Dedifferentiated amniotic fluid mesenchymal stem cell (primary cell): ENCODE results near the gene EID3.
"Not testable (repeated sequence)": the region's sequence is repeated elsewhere in the genome, so short reads cannot be mapped to it uniquely, and the experiment has no call there.

ENCODE experiments used
- DNase-seq: peaks from one replicate; pipeline ENCODE4 v3.0.0-alpha.2; 2016; ENCODE audit errors: extremely low spot score

The EID3 gene

GRCh38 chr12:104303538-104304151 lies at the start of gene EID3:
Gene EID3, plus strand, starts transcription at chr12:104303739. Its CDS starts 196 bp downstream, at chr12:104303935.
- peak; percentile 71 for DNase-seq

DNA sequence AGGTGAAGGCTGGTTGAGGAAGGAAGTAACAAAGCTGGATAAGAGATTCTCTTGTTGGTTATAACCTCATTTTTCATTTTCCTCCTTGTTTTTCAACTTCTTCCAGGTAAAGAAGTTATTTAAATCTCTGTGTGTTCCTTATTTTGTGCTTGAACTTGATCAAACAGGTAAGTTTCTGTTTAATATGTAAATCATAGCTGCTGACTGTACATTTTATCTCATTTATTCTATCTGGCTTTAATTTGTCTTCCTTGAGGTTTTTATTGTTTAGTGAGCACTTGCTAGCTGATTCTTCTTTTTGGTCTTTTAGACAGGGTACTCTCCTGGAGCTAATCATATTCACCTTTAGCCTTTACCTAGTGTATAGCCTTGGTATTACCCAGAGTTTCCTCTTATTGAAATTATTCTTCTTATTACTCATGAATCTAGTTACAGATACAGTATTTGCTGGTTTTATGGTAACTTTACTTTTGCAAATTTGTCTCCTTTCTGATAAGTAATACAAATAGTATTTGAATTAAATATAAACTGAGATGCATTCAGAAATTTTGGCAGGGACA lies 45.5 kb upstream of the EID3 start:
- DNase-seq = no peak

DNA sequence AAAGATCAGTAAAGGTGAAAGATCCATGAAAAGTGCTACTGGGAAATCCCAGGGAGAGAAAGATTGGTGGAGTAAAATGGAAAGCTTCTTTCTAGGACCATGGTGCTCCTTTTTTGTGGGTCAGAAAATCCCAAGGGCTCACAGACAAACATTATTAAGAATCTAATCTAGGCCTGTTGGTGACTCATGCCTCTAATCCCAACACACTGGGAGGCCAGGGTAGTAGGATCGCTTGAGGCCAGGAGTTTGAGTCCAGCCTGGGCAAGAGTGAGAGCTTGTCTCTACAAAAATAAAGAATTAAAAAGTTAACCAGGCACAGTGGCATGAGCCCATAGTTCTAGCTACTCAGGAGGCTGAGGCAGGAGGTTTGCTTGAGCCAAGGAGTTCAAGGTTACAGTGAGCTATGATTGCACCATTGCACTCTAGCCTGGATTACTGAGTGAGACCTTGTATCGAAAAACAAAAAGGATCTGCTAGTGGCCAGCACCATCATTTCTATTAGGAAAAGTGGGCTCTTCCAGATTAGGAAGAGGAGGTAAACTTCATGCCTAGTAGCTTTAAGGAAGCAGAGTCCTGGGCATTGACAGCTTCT lies 45.0 kb upstream of the EID3 start:
- DNase-seq = no peak

DNA sequence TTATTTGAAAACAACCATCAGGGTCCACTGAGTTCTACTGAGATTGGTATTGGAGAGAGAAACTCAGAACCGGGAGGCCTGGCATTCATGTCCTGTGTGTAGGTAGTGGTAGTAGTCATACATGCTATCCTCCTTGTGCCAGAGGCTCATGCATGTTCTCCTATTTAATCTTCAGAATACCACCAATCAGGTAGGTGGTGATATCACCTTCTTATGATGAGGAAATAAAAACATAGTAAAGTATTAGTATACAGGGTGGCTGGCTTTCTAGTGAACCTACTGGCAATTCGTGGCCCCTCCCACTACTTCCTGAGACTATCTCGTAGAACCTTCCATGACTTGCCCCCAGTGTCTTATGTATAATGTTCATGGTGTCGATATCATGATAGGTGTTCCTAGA lies 40.5 kb upstream of the EID3 start:
- DNase-seq = no peak

DNA sequence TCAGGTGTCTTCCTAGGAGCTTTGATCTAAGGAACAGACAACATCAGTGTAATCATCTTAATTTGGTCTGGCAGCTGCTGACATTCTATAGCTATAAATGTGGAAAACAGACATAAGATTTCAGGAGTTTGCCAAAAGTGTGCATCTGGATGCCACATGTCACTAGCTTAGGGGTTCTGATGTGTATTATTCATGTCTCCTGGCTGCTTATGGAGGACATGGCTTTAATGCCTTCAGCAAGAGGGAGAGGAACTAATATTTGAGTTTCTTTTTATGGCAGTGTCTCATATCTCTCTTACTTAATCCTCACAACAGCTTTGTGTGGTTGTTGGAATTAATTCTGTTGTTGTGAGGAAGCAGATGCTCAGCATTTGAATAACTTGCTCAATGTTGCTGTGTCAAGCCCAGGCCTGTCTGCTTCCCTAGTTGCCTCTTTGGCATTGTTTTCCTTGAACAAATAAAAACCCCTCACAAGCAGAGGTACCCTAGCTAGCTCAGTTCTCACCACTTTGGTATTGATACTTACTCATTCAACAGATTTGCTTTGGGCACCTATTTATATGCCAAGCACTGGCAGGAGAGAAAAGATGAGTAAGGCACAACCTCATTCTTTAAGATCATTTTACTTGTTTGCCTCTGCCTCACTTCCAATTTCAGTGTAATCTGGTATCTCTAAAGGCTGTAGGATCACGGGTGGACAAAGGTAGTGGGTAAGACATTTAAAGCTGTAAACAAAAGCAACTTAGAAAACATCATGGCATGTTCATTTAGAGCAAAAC lies 39.8 kb upstream of the EID3 start:
- no peak for DNase-seq

DNA sequence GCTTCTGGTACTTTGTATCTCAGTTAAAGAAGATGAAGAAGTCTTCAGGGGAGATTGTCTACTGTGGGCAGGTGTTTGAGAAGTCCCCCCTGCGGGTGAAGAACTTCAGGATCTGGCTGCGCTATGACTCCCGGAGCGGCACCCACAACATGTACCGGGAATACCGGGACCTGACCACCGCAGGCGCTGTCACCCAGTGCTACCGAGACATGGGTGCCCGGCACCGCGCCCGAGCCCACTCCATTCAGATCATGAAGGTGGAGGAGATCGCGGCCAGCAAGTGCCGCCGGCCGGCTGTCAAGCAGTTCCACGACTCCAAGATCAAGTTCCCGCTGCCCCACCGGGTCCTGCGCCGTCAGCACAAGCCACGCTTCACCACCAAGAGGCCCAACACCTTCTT lies 38.1 kb upstream of the EID3 start:
- not testable (repeated sequence) for DNase-seq

DNA sequence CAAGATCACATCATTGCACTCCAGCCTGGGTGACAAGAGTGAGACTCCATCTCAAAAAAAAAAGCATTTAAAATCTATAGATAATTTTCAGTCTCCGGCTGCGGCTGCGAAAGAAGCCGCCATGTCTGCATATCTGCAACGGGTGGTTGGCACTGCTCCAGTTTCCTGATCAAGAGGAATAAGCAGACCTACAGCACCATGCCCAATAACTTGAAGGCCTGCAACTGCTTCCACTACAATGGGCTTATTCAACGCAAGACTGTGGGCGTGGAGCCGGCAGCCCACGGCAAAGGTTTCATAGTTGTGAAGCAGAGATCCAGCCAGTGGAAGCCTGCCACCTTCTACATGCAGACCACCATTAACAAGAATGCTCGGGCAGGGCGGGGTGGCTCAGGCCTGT lies 30.6 kb upstream of the EID3 start:
- DNase-seq = no peak

GRCh38 chr12:104273503-104273902 lies 30.0 kb upstream of the EID3 start:
- DNase-seq = no peak

- no peak for DNase-seq
Measured at GRCh38 chr12:104274811-104275210, 28.7 kb upstream of the EID3 start.

DNA sequence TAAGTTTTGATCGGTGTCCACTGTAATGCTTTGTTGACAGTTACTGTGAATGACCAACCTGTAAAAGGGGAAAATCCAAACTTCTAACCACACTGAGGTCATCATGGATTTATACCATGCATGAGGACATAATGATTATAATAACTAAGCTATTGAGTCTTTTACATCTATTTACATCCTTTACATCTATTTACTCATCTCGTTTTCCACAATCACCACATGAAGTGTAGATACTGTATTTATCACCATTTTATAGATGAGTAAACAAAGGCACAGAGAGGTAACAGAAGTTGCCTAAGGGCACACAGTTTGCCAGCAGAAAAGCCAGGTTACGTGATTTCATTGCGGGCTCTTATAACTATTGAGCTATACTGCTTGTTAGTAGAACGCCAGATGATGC lies 27.9 kb upstream of the EID3 start:
- DNase-seq = no peak

- no peak for DNase-seq
Measured at GRCh38 chr12:104276273-104277131, 27.0 kb upstream of the EID3 start.

- DNase-seq = no peak
Measured at GRCh38 chr12:104279164-104279563, 24.4 kb upstream of the EID3 start.

DNA sequence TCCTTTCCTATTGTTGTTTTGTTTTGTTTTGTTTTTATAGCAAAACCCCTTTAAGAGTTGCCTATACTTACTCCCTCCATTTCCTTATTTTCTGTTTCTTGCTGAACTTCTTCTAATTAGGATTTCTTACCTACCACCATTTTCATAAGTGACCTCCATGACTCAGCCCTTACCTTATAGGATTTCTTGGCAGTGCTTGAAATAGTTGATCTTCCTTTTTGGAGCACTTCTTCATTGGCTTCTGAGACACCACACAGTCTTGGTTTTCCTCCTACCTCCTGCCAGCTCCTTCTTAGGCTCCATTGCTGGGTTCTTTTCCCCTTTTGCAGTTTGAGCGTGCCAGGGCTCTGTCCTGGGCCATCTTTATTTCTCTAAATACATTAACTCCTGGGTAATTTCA lies 23.4 kb upstream of the EID3 start:
- no peak for DNase-seq

DNA sequence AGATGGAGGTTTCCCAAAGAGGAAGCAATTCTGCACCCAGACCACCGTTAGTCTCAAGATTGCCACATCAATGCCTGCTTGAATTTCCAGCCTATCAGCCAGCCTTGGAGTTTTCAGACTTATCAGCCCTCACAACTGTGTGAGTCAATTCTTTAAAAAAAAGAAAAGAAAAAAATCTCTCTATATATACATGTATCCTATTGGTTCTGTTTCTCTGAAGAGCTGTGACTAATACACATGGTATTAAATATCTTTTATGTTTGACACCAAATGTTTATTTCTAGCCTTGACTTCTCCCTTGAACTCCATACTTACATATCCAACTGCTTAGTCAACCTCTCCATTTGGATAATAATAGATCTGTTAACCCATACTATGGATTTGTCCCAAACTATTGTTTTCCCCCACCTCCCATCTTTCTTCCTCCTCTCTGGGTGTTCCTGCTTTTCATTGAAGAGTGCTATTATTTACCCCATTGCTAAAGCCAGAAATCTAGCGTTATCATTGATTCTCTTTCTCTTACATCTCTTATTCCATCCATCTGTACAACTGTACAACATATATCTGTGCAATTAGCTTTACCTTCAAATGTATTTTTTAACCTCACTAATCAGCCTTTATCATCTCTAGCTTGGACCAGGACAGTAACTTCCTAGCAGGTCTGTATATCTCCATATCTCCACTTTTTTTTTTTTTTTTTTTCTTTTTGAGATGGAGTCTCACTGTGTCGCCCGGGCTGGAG lies 22.7 kb upstream of the EID3 start:
- peak; percentile 92 for DNase-seq

- no peak for DNase-seq
Measured at GRCh38 chr12:104281636-104282035, 21.9 kb upstream of the EID3 start.

GRCh38 chr12:104282109-104282508 lies 21.4 kb upstream of the EID3 start:
- peak; percentile 81 for DNase-seq

DNA sequence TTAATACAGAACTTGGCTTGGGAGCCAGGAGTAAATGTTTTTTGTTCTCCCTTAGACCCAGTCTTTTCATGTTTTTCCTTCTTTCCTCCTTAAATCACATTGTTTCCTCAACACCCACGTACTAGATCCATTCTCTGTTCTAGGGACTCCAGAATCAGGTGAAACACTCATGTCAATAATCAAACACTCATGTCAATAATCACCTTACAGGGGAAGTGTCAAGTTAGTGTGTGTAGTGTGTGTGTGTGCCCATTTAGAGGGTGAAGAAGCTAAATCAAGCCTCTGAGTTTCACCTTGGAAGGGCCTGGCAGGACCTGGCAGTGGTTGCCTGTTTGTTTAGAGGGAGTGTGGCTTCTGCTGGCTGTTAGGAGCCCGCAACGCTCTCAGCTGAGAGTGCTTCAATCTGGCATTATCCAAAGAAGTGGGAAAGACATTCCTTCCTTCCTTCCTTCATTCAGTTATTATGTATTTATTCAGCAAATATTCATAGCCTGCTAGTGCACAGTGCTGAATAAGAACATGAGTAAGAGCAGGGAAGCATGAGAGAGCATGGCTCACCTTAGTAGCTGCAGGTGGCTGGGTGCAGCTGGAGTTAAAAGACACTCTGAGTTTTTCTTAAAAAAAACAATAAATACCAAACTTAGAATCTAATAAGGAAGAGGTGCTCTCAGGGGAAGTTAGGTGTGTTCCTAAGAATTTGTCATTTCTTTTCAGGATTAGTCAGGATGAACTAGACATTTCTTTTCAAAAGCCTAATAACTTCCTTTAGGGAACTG lies 17.6 kb upstream of the EID3 start:
- DNase-seq = no peak

GRCh38 chr12:104286516-104287482 lies 16.7 kb upstream of the EID3 start:
- DNase-seq = peak; percentile 96

DNA sequence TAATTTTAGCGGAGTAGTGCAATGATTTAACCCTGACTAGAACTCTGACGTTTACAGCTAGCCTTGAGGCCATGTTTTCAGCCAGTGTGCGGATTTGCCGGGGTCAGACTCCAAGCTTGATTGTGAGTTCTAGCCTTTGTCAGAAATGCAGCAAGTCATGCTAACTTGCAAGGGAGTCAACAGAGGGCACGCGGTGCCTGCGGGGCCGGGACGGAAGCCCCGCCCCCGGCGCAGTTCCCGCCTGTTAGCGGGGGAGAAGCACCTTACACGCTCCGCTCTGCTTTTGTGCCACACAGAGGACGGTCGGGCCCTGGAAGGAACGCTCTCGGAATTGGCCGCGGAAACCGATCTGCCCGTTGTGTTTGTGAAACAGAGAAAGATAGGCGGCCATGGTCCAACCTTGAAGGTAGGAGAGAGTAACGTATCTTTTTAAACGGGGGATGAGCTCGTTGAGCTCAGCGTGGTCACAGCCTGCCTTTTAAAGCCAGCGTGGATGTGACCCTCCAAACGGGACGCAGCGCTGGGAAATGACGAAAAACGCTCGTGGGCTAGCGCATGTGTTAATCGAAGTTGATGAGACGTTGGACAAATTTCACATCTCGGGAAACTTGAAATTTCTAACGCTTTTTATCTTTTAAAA lies 14.8 kb upstream of the EID3 start:
- DNase-seq = peak; percentile 61
